Melanocyte of skin (primary cell): ENCODE measurements around the gene OR10C1. TPM values are rescaled to one million over a fixed set of nuclear protein-coding genes. Genes with fewer than 3 reads are reported as not detected.

ENCODE experiments used
- total RNA-seq, 2 donors: library from RNA; depleted of rRNA; stranded (reverse); fragments of >200 nt; gene quantifications; 2 replicates each; pipeline ENCODE4 v1.2.3, GENCODE V29; 2012

Gene OR10C1, protein sequence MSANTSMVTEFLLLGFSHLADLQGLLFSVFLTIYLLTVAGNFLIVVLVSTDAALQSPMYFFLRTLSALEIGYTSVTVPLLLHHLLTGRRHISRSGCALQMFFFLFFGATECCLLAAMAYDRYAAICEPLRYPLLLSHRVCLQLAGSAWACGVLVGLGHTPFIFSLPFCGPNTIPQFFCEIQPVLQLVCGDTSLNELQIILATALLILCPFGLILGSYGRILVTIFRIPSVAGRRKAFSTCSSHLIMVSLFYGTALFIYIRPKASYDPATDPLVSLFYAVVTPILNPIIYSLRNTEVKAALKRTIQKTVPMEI
- total RNA-seq: not detected

DNA sequence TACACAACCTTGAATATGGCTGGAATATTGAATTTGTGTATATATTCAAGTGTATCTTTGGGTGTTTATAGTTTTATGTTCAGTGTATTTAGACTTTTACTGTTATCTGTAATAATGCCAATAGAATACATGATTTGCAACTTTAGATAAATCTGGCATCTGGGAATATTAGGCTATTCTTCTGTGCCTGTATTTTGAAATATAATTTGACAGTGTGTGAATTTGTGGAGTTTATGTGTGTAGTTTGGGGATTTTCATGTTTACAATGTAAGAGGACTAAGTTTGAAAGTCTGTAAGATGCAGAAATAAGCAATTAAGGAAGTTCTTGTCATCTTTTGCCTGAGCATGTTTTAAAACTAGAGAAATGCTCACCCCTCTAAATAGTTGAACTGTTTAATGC, at the start of gene OR10C1:
OR10C1 (plus strand) TSS at position 301 of the 400 bp plus-strand sequence. CDS start 710 bp downstream, outside the sequence.

DNA sequence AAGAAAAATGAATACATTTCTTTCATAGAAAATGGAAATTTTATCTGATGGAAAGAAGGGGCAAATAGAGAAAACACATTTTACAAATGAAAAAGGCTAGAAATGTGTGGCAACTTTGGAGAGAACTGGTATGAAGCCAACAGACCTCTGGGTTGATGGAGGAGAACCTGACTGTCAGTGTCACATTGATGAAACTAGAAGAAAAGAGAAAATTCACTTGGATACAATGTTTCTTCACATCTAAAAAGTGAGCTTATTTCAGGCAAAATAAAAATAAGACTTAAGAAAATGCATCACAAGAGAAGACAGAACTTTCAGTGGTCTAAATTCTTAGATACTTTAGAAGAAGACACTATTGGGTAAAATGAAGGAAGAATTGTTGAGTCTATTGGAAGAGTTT, 43.8 kb upstream of the OR10C1 start, which contains the start of gene OR12D2:
OR12D2 (plus strand) TSS at position 301 of the 400 bp plus-strand sequence. CDS start 1,069 bp downstream, outside the sequence.

GRCh38 chr6:29414588-29414987, 24.5 kb upstream of the OR10C1 start, which contains the start of gene OR12D1:
OR12D1 (plus strand) TSS chr6:29414928.

GRCh38 chr6:29456971-29457370, 17.9 kb downstream of the OR10C1 start, which contains the start of the genes OR11A1 and OR2H1:
OR11A1 (minus strand) TSS chr6:29457071; CDS start chr6:29427641, 29,430 bp downstream.
OR2H1 (plus strand) TSS chr6:29457155; CDS start chr6:29461770, 4,615 bp downstream.

GRCh38 chr6:29487660-29488059, 48.6 kb downstream of the OR10C1 start, which contains the start of gene MAS1L:
MAS1L (minus strand) TSS chr6:29487956; CDS start chr6:29487902, 54 bp downstream.

Other genes with a start within 250 kb of the OR10C1 start
- gene OR14J1, start 137.6 kb upstream of the OR10C1 start, total RNA-seq: not detected
- gene OR5V1, start 70.4 kb upstream of the OR10C1 start, total RNA-seq: not detected
- gene OR12D3, start 64.0 kb upstream of the OR10C1 start, total RNA-seq: not detected
- not detected for gene OR12D2, start 43.7 kb upstream of the OR10C1 start, total RNA-seq
- not detected for gene OR12D1, start 24.4 kb upstream of the OR10C1 start, total RNA-seq
- not detected for gene OR11A1, start 17.8 kb downstream of the OR10C1 start, total RNA-seq
- gene OR2H1, start 17.8 kb downstream of the OR10C1 start, total RNA-seq: not detected
- gene MAS1L, start 48.6 kb downstream of the OR10C1 start, total RNA-seq: not detected
- gene UBD, start 120.4 kb downstream of the OR10C1 start, total RNA-seq: 10 to 100 TPM in 1 of 2 donors, not detected in 1; 48.2 TPM
- not detected for gene OR2H2, start 145.8 kb downstream of the OR10C1 start, total RNA-seq
- 1 to 10 TPM; 6.5 to 8.3 TPM for gene GABBR1, start 193.9 kb downstream of the OR10C1 start, total RNA-seq
- not detected for gene MOG, start 217.8 kb downstream of the OR10C1 start, total RNA-seq
- 1 to 10 TPM in 1 of 2 donors, not detected in 1; 1.3 TPM for gene ZFP57, start 241.8 kb downstream of the OR10C1 start, total RNA-seq